ENCODE measurements around the gene C8G.

The C8G gene

GRCh38 chr9:136953771-136954269, 8.8 kb downstream of the C8G start:
- DNase-seq (ENCODE audit: low read depth in 2 of 2), result no peak

GRCh38 chr9:136954270-136955083, 9.4 kb downstream of the C8G start:
- DNase-seq (ENCODE audit: low read depth in 2 of 2), result no peak

- no peak for DNase-seq (ENCODE audit: low read depth in 2 of 2)
Measured at GRCh38 chr9:136955202-136955942, 10.3 kb downstream of the C8G start.

GRCh38 chr9:136955943-136956335, 10.9 kb downstream of the C8G start:
- no peak for DNase-seq (ENCODE audit: low read depth in 2 of 2)

- DNase-seq (ENCODE audit: low read depth in 2 of 2), result no peak
Measured at GRCh38 chr9:136956604-136957003, 11.6 kb downstream of the C8G start.

- no peak for DNase-seq (ENCODE audit: low read depth in 2 of 2)
Measured at GRCh38 chr9:136957461-136957860, 12.4 kb downstream of the C8G start.

GRCh38 chr9:136957901-136958300, 12.9 kb downstream of the C8G start:
- DNase-seq (ENCODE audit: low read depth in 2 of 2), result no peak

- DNase-seq (ENCODE audit: low read depth in 2 of 2), result no peak
Measured at GRCh38 chr9:136958473-136958872, 13.4 kb downstream of the C8G start.

GRCh38 chr9:136958898-136959850, 14.1 kb downstream of the C8G start:
- no peak for DNase-seq (ENCODE audit: low read depth in 2 of 2)

GRCh38 chr9:136960212-136960937, 15.3 kb downstream of the C8G start:
- DNase-seq (ENCODE audit: low read depth in 2 of 2), result no peak

GRCh38 chr9:136960938-136961275, 15.9 kb downstream of the C8G start:
- DNase-seq (ENCODE audit: low read depth in 2 of 2), result no peak

GRCh38 chr9:136961279-136962065, 16.4 kb downstream of the C8G start:
- no peak for DNase-seq (ENCODE audit: low read depth in 2 of 2)

GRCh38 chr9:136962163-136962562, 17.1 kb downstream of the C8G start:
- DNase-seq (ENCODE audit: low read depth in 2 of 2), result no peak

- DNase-seq (ENCODE audit: low read depth in 2 of 2), result no peak
Measured at GRCh38 chr9:136962701-136963248, 17.7 kb downstream of the C8G start.

GRCh38 chr9:136963341-136963740, 18.3 kb downstream of the C8G start:
- DNase-seq (ENCODE audit: low read depth in 2 of 2), result no peak

- no peak for DNase-seq (ENCODE audit: low read depth in 2 of 2)
Measured at GRCh38 chr9:136963751-136964150, 18.7 kb downstream of the C8G start.

- DNase-seq (ENCODE audit: low read depth in 2 of 2), result no peak
Measured at GRCh38 chr9:136964171-136964689, 19.2 kb downstream of the C8G start.

- no peak for DNase-seq (ENCODE audit: low read depth in 2 of 2)
Measured at GRCh38 chr9:136964833-136965422, 19.9 kb downstream of the C8G start.

GRCh38 chr9:136965771-136966484, 20.9 kb downstream of the C8G start:
- no peak for DNase-seq (ENCODE audit: low read depth in 2 of 2)

All from stimulated activated CD4-positive, alpha-beta T cell treated with anti-CD3 and anti-CD28 coated beads, Interleukin-15, amount 100 ng/mL, for 48 hours (primary cell).